A204.1 (cell line): Measurements from ENCODE around the gene SLC5A4.
A peak's percentile ranks its signal among the peaks of the same experiment; 100 is the strongest.
"Not testable (repeated sequence)": the region's sequence is repeated elsewhere in the genome, so short reads cannot be mapped to it uniquely, and the experiment has no call there.

Experiments
- FAIRE-seq: peaks from 2 replicates; lab custom pipeline; 2012; peaks lifted over from hg19 to GRCh38; lab: Jason Lieb, UNC

The SLC5A4 gene

GRCh38 chr22:32255217-32255616 is at the start of gene SLC5A4:
TSS of gene SLC5A4 (minus strand) at chr22:32255347. CDS start at chr22:32255329, 18 bp downstream.
- FAIRE-seq: no peak

DNA sequence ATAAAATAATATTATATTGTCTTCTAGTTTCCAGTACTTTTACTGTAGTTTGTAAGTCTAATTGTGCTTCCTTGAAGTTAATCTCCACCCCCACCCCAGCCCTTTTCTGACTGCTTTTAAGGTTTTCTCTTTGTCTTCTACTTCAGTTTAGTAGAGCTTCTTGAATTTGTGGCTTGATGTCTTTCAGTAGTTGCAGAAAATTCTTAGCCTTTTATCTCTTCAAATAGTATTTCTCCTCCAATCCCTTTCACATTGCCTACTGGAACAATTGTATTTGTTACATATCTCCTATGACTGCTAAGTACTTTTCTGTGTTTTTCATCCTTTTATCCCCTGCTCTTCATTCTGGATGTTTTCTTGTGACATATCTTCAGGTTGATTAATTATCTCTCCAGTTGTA is 38.8 kb upstream of the SLC5A4 start:
- not testable (repeated sequence) for FAIRE-seq

DNA sequence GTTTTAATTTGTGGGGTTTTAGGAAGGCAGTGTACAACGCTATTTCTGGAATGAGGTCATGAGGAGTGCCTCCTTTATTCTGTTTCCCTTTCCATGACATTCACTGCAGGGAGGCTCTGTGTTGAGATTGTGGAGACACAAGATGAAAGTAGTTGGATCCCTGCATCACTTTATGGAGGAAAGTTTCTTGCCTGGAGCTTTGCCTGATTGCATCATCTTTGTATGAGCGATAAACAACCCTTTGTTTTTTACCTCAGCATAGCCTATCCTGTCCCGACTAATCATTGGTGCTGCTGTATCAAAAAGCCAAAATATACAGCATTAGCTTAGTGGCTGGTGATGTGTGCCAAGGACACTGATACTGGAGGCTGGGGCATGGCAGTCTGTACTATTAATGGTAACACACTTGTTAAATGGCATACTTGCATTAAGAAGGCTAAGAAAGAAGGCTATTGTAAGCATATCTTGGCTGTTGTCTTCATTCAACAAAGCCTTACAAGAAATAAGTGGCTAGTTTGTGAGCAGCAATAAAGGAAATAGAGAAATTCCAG is 31.2 kb upstream of the SLC5A4 start:
- no peak for FAIRE-seq

DNA sequence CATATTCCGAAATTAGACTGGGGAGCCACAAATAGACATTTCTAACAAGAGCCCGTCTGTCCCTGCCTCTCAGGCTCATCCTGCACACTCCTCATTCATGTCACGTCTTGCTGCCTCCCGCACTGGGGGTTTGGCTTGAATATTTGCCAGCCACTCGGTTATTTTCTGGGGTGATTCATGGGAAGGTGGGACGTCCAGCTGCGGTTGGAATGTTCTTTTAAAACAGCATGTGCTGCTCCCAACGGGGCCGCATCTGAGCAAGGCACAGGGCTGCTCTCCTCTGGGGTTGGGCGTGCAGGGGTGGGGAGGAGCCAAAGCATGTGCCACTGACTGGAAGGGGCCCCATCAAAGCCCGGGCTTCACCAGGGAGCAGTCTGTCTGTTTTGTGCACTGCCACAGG is 25.9 kb upstream of the SLC5A4 start:
- no peak for FAIRE-seq

DNA sequence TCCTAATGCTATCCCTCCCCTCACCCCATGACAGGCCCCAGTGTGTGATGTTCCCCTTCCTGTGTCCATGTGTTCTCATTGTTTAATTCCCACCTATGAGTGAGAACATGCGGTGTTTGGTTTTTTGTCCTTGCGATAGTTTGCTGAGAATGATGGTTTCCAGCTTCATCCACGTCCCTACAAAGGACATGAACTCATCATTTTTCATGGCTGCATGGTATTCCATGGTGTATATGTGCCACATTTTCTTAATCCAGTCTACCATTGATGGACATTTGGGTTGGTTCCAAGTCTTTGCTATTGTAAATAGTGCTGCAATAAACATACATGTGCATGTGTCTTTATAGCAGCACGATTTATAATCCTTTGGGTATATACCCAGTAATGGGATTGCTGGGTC is 20.2 kb upstream of the SLC5A4 start:
- FAIRE-seq: not testable (repeated sequence)

- no peak for FAIRE-seq
Observed at GRCh38 chr22:32271389-32271788, 16.2 kb upstream of the SLC5A4 start.

- FAIRE-seq: no peak
Observed at GRCh38 chr22:32270641-32271369, 15.7 kb upstream of the SLC5A4 start.

DNA sequence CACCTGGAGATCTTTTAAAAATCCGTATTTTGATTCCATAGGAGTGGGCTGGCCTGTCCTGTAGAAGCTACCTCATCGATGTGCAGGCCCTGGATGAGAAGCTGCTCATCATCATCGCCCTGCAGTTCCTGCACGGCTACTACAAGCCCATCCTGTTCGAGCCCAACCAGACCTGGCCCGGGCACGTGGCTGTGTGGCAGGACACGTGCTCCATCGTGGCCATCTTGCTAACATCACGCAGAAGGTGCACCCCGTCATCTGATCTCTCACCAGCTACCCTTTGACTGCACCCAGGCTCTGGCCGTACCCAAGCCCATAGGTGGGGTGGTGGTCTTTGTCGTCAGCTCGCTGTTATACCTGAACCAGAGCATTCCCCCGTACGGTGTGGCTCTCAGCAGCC is 14.2 kb upstream of the SLC5A4 start:
- no peak for FAIRE-seq

DNA sequence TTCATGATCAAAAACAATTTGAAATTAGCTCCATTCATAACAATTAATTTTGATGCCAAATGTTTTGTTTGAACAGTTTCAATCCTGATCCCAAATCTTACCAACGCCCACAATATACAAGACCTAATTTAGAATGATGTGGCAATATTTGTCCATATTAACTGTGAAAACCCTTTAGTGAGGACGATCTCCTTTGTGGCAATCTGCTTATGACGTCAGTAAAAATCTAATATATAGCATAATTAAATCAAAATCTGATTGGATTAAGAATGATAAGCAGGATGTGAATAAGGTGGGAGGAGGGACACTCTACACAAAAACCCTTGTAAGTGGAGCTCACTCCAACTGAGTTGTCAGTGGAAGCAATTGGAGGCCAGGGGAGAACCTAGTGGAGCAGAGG is 11.9 kb upstream of the SLC5A4 start:
- no peak for FAIRE-seq

- FAIRE-seq: peak; percentile 95
Observed at GRCh38 chr22:32265882-32266767, 11.0 kb upstream of the SLC5A4 start.

- FAIRE-seq: not testable (repeated sequence)
Observed at GRCh38 chr22:32263678-32264077, 8.5 kb upstream of the SLC5A4 start.

DNA sequence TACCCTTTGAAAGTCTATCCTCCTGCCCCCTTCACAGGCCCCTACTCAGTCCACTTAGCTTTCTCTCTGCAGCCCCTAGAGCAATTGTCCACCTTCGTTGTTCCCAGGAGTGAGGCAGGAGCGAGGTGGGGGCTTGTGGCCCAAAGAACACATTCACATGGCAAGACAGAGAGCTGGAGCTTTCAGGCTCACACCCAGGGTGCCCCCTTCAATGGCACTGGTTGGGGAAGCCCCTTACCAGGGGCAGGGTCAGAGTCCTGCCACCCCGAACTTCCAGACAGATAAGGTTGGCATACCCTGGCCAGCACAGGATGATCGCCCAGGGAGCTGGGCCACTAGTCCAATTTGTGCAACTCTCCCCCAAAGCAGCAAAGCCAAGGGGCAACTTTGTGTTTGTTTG is 6.2 kb upstream of the SLC5A4 start:
- FAIRE-seq: no peak

GRCh38 chr22:32258791-32259190 is 3.6 kb upstream of the SLC5A4 start:
- FAIRE-seq: no peak

DNA sequence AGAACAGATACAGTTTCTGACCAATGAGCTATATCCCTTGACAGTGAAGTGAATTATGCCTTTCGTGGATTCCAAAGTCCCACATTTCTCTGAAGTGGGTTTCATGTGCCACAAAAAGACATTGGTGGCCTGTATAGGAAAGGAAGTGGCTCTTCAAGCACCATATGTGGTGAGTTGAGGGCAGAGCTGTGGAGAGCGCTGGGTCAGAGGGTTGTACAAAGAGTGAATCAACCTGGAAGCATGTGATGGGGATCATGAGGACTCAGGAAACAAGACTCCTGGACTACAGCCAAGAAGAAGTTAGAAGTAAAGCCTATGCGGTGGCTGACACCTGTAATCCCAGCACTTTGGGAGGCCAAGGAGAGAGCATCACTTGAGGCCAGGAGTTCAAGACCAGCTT is 579 bp upstream of the SLC5A4 start:
- FAIRE-seq: no peak

DNA sequence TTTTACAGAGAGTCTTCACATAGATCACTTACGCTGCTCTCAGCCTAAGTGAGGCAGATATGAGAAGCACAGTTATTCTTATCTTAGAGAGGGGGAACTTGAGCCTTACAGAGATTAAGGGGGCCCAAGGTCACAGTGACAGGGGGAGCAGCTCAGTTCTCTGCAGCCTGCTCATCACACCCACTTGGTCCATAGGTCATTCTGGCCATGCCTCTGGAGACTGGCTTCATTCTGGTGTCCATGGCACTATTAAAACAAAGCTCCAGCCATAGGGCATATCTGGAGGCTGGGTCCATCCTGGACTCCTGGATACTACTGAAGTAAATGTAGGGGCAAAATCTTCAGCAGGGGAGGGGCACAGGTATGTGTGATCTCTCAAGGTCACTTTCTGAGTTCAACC is 5.9 kb downstream of the SLC5A4 start:
- FAIRE-seq: no peak

- FAIRE-seq: no peak
Observed at GRCh38 chr22:32248276-32248675, 6.9 kb downstream of the SLC5A4 start.

DNA sequence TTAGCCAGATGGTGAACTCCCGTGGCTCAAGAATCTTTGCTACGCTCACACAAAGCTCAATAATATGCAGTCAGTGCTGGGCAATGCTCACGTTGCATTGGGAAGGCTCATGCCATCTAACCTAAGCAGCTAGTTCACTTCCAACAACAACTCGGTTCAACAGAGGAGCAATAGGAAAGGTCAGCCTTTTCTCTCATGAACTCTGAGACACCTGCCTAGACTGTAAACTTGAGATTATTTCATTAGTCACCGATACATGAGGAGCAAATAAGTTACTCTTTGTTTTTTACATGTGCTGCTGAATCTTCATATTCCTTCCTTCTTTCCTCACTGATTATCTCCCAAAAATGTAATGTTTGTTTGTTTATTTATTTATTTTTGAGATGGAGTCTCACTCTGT is 9.0 kb downstream of the SLC5A4 start:
- no peak for FAIRE-seq

GRCh38 chr22:32245042-32245441 is 10.1 kb downstream of the SLC5A4 start:
- FAIRE-seq: no peak

DNA sequence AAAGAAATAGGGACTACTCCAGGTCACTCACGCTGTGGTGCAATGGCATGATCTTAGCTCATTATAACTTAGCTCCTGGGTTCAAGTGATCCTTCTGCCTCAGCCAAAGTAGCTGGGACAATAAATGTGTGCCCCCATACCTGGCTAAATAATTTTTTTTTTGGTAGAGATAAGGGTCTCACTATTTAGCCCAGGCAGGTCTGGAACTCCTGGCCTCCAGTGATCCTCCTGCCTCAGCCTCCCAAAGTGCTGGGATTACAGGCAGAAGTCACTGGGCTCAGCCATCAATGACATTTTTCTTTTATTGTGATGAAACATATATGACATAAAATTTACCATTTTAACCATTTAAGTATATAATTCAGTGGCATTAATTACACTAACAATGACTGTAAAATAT is 10.6 kb downstream of the SLC5A4 start:
- FAIRE-seq: no peak

GRCh38 chr22:32240461-32240860 is 14.7 kb downstream of the SLC5A4 start:
- no peak for FAIRE-seq

GRCh38 chr22:32237906-32238305 is 17.2 kb downstream of the SLC5A4 start:
- no peak for FAIRE-seq

DNA sequence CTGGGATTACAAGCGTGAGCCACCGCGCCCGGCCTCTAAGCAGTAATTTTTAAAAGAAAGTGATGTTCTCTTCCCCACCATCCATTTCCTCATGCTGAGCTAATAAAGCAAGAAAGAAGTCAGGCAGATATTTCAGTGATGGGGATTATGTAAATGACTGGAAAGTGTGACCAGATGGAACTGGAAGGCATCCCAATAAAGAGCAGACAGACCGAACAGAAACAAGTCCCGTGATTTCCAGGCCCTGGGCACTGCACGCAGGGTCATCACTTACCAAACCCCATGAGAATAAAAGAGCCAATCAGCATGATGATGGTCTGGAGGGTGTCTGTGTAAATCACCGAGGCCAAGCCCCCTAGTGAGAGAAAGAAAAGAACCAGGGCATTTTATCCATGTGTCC is 18.2 kb downstream of the SLC5A4 start:
- no peak for FAIRE-seq

DNA sequence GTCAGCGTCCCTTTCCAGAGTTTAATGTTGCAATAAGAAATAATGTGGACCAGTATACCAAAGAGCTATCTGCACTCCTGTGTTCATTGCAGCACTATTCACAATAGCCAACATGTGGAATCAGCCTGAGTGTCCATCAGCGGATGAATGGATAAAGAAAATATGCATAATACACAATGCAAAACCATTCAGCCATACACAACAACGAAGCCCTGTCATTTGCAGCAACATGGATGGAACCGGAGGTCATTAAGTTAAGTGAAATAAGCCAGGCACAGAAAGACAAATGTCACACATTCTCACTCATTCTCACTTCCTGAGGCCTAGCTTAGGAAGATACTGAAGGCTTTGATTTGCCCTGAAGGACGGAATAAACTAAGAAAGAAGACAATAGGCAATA is 22.1 kb downstream of the SLC5A4 start:
- no peak for FAIRE-seq
